ENCODE data around the gene SMU1. TPM values are rescaled to one million over a fixed set of nuclear protein-coding genes. Genes with fewer than 3 reads are reported as not detected.

Gene SMU1
- total RNA-seq, 3 donors from 2014 or later, result 19.8 to 22.1 (median 21.0) TPM

GRCh38 chr9:33046061-33046460, 30.4 kb downstream of the SMU1 start:
- Histone ChIP-seq H3K36me3 (no peaks in the 10 kb centered on the region), H3K4me1 (no peaks in the 10 kb centered on the region), H3K4me3 (no peak overlapping the region), H3K27me3 (no peaks in the 10 kb centered on the region), H3K27ac (no peak overlapping the region), H3K9me3 (no peaks in the 10 kb centered on the region)
- intact Hi-C loops (cut with DNase I; ENCODE audit: low total_unique reads), result no loop called here
- no peak for TF ChIP-seq CTCF (IDR thresholded peaks at IDR 0.05)
- no peak for TF ChIP-seq POLR2AphosphoS5 (IDR thresholded peaks at IDR 0.05)
- TF ChIP-seq POLR2A (IDR thresholded peaks at IDR 0.05), result no peak
- no peak for DNase-seq (ENCODE audit: low spot score in 2 of 2)

- TF ChIP-seq POLR2A (IDR thresholded peaks at IDR 0.05) (no peak), CTCF (IDR thresholded peaks at IDR 0.05) (peak in 1 of 3 donors; percentile 1)
- Histone ChIP-seq H3K4me1 (no peaks in the 10 kb centered on the region), H3K9me3 (no peaks in the 10 kb centered on the region), H3K4me3 (peak overlapping the region; percentile 55 to 82 (median 69)), H3K27me3 (no peaks in the 10 kb centered on the region), H3K27ac (peak overlapping the region; percentile 94 to 97), H3K36me3 (no peaks in the 10 kb centered on the region)
- intact Hi-C loops (cut with DNase I; ENCODE audit: low total_unique reads), result no loop called here
- no peak for DNase-seq (ENCODE audit: low spot score in 2 of 2)
These were observed 31.7 kb downstream of the SMU1 start for GRCh38 chr9:33044677-33045282.

- H3K27ac ChIP-seq, result peak overlapping the region; percentile 94 to 97
- intact Hi-C loops (cut with DNase I; ENCODE audit: low total_unique reads), result no loop called here
- H3K4me1 ChIP-seq, result no peaks in the 10 kb centered on the region
- TF ChIP-seq CTCF (IDR thresholded peaks at IDR 0.05) (no peak), POLR2AphosphoS5 (IDR thresholded peaks at IDR 0.05) (peak; percentile 63 to 67 (median 66))
- no peaks in the 10 kb centered on the region for H3K36me3 ChIP-seq
- peak; percentile 72 to 79 for DNase-seq (ENCODE audit: low spot score in 2 of 2)
- H3K9me3 ChIP-seq, result no peaks in the 10 kb centered on the region
- no peaks in the 10 kb centered on the region for H3K27me3 ChIP-seq
- H3K4me3 ChIP-seq, result peak overlapping the region; percentile 55 to 82 (median 69)
These were observed 32.3 kb downstream of the SMU1 start for GRCh38 chr9:33044162-33044673.

- no peaks in the 10 kb centered on the region for H3K27me3 ChIP-seq
- DNase-seq (ENCODE audit: low spot score in 2 of 2), result no peak
- no peaks in the 10 kb centered on the region for H3K9me3 ChIP-seq
- intact Hi-C loops (cut with DNase I; ENCODE audit: low total_unique reads), result no loop called here
- no peaks in the 10 kb centered on the region for H3K36me3 ChIP-seq
- no peaks in the 10 kb centered on the region for H3K4me1 ChIP-seq
- peak overlapping the region; percentile 55 to 82 (median 69) for H3K4me3 ChIP-seq
- H3K27ac ChIP-seq, result peak overlapping the region; percentile 94 to 97
- TF ChIP-seq CTCF (IDR thresholded peaks at IDR 0.05), result no peak
- TF ChIP-seq POLR2A (IDR thresholded peaks at IDR 0.05), result no peak
- no peak for TF ChIP-seq POLR2AphosphoS5 (IDR thresholded peaks at IDR 0.05)
These were observed 32.8 kb downstream of the SMU1 start for GRCh38 chr9:33043671-33044070.

- Histone ChIP-seq H3K4me3 (no peak overlapping the region), H3K27me3 (no peaks in the 10 kb centered on the region), H3K9me3 (no peaks in the 10 kb centered on the region), H3K36me3 (no peaks in the 10 kb centered on the region), H3K27ac (no peak overlapping the region), H3K4me1 (no peaks in the 10 kb centered on the region)
- intact Hi-C loops (cut with DNase I; ENCODE audit: low total_unique reads), result no loop called here
- no peak for DNase-seq (ENCODE audit: low spot score in 2 of 2)
- TF ChIP-seq POLR2A (IDR thresholded peaks at IDR 0.05) (no peak), CTCF (IDR thresholded peaks at IDR 0.05) (no peak), POLR2AphosphoS5 (IDR thresholded peaks at IDR 0.05) (no peak)
These were observed 34.0 kb downstream of the SMU1 start for GRCh38 chr9:33042473-33042872.
